HG03175 (cell line): Measurements from ENCODE around the gene ERC2.
"Not testable (repeated sequence)": the region's sequence is repeated elsewhere in the genome, so short reads cannot be mapped to it uniquely, and the experiment has no call there.

Experiments used
- ATAC-seq: cut with Tn5 transposase; IDR thresholded peaks from one replicate; pipeline ENCODE4 v1.9.1; 2021; ENCODE audit warnings: mild to moderate bottlenecking, moderate library complexity; ENCODE audit not compliant: unreplicated experiment

ERC2 gene

DNA sequence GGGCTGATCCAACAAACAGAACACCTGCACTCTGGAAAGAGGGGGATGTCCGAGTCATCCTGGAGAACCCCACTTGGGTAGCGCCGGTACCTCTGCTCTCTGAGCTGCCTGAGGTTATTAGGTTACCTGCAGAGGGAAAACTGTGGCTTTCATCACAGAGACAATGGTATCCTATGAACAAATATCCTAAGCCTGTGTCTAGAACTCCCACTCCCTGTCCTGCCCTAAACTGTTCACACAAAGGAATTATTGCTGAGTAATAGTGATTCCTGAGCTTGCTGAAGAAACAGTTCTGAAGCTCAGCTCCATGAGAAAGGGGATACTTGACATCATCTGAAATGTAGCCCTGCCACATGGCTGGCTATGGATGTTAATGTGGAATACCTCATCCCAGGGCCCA is 949.2 kb downstream of the ERC2 start:
- no peak for ATAC-seq

DNA sequence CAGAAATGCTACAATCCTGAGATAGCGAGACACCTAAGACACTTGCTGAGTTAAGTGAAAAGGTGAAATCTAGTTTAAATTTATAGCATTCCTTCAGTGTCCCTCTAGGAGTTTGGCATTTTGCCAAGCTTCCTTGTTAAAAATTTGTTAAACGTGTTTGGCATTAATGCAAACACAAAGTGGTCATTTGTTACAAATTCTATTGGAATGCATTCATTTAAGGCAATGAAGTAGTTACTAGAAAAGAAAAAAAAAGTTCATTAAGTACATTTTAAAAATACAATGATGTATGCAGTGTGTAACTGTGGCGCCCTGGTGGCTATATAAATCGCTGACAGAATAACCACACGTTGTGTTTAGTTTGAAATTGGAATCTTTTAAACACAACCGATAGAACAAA is 949.8 kb downstream of the ERC2 start:
- ATAC-seq, result no peak

DNA sequence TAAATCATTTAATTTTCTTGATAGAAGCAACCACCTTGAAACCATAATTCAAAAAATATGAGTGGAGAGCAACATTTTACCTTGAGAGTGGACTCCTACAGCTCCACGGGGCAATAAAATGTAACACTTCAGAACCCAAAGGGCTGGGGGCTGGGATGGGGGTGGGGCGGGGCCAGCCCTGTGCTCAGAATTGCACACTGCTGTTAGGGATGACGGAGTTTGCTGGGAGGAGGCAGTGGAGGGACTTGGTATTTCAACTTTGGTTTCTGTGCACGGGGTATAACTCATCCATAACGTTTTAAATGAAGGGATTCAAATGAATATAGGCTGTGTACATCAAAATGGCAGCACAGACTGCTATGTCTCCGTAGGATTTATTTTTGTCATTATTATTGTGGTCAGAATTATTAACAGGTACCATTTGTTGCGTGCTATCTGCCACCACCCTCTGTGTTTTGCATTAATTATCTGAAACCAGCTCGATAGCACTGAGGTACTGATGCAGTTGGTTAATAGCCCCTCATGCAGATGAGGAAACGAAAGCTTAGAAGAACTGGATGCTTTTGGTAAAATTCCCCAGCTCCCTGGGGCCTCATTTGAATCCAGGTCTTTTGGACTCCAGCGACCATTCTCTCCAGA is 951.8 kb downstream of the ERC2 start:
- ATAC-seq, result no peak

DNA sequence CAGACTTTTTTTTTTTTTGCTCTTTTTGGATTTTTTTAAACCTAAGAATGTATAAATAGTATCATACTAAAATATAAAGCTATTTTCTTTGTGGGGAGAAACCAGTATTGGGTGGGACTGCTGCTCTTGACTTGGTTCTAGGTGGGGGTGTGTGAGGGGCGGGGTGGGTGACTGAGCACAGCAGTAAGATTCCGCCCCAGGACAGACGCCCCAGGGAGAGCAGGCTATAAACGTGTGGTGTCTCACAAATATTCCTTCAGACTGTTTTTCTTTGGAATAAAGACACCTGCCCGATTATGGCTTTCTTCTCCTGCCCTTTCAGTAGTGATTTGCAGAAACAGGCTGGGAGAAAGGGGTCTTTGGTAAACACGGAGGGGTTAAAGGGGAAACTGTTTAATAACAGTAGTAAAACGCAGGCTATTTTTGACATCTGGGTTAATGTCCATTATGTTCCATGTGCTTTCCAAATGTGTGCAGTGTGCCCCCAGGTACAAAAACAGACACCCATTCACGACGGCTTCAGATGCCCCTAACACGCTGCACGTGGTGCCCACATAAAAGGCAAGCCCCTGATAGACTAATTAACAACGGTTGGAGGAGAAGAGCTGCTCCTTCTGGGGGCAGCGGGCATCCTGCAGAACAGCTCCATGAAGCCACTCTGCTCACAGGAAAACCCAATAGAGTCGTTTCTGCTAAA is 952.6 kb downstream of the ERC2 start:
- no peak for ATAC-seq

DNA sequence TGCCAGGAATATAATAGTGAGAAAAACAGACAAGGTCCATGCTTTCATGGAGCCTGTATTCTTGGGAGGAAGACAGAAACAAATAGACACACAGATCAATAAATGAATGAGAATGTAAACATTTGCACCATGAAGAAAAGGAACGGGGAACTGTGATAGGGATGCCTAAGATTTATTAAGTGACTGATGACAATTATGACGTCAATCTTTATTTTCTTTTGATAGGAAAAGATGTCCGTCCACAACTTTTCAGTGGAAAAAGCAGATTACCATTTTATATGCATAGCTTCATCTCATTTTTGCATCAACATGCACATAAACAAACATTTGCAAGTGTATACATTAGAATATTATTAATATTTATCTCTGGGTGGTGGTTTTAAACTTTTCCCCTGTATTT is 953.3 kb downstream of the ERC2 start:
- no peak for ATAC-seq

DNA sequence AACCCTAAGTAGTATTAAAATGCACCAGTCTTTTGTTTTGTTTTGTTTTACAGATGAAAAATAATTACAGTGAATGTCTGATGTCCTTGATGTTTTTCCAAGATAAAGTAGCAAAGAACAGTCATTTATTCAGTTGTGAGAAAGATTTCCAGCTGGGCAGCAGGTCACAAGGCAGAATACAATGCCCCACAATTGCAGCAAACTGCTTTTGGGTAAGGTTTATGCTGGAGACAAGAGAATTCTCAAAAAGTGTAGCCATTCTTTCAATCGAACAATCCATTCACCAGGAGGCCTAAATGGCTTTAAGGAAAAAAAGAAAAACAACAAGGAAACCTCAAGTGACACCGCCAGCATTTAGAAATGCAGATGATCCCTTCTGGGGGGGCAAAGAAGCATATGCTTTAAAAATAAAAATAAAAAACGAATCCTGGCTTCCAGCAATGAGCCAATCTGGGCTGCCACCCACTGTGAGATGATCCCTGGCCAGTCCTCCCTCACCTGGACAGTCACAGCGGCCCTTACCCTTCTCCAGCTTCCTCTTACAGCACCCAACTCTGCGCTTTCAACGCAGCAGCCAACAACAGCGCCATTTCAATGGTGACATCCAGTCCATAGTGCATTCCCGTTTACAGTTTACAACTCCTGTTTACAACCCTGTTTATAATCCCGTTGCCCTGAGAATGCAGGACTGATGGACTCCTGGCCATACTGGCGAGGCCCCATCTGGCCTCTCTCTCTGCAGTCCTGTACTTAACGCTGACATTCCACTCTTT is 955.5 kb downstream of the ERC2 start:
- ATAC-seq, result no peak

DNA sequence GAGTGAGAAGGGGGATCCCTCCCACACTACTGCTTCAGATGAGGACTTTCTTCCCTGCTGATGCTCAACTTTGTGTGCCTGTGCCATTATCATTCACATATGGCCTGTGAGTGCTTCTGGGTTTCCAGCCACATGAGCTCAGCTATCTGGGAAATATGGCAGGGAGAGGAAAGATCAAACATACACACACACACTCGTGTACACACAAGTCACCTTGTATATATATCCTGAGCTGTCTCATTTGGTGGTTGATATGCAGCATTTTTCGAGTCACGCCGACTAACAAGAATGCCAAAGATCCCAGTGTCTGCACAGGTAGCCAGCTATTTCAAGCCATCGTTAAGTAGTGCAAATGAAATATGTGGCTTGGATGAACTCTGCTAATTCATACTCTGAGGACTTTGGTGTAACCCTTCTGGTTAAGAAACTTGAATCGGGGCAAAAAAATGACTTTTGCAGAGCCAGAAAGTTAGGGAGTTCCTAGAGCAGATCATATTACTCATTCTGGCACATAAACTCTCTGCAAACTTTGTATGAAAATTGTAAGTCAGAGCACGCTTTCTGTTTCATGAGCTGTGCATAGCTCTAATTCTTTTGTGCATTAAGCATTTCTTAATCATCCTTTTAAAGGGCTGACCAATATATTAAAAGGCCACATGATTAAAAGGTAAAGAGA is 956.2 kb downstream of the ERC2 start:
- no peak for ATAC-seq

DNA sequence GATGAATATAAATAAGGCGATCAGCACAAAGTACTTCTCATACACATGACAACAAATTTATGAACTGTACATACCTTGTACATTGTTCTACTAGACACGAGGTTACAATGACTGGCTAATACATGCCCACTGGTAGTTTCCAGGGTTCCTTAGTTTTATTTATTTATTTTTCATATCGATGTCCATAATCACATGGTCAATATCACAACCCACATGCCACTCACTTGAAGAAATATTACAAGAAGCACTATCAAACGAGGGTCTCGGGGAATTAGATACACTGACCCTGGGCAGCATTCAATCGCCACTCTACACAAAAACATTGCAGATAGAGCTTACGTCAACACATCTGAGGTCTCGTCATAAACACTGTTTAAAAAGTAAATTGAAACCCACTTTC is 959.9 kb downstream of the ERC2 start:
- no peak for ATAC-seq

DNA sequence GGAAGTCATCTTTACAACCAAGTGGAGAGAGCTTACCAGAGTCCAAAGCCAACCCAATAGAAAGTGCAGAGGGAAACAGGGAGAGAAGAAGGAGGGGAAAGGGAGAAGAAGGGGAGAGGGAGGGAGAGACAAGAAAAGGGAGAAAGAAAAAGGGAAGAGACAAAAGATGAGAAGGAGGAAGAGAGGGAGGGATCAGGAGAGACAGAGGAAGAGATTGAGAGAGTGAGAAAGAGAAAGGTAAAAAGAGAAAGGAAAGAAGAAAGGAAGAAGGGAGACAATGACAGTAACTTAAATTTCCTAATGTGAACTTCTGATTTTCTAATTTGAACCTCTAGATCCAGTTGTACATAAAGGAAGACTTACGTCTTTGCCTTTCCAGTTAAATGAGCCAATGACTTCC is 960.5 kb downstream of the ERC2 start:
- ATAC-seq, result no peak

DNA sequence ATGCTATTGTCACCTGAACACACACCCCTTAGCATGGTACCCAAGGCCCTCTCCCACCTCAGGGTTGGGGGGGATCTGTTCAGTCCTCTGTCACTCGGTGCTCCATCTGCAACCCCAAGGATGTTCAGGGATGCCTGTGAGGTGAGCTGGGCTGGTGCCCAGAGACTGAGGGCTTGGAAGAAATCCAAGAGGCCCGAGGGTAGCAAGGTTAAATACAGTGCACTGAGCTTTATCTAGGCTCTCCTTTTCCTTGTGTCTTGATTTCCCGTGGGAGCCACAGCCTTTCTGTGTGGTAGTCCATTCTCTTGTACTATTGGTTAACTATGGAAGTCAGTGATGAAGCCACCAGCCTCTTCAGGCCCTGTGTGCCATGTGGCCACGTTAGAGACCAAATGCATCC is 962.5 kb downstream of the ERC2 start:
- ATAC-seq, result no peak

DNA sequence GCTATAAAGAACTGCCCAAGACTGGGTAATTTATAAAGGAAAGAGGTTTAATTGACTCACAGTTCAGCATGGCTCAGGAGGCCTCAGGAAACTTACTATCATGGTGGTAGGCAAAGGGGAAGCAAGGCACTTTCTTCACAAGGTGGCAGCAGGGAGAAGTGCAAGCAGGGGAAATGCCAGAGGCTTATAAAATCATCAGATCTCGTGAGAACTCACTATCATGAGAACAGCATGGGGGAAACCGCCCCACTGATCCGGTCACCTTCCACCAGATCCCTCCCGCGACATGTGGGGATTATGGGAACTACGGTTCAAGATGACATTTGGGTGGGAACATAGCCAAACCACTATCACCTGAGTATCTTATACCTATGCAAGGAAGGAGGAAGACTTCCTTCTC is 963.2 kb downstream of the ERC2 start:
- ATAC-seq, result not testable (repeated sequence)

DNA sequence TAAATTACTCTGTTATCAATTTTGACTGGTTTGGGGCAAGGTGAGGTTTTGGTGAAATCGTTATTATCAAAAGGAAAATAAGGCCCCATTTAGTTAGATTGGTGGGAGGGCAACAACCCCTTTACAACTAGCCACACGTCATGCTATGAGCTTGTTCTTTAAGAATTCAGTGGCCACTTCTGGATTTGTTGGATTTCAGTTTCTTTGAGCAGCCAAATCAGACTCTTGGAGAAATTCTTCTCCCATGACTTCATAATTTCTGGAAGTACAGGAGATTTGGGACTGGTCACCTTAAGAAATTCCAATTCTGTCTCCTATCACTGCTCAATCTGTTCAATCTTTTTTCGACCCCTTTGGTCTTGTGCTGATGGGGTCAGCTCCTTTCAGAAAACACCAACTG is 966.4 kb downstream of the ERC2 start:
- ATAC-seq, result no peak

DNA sequence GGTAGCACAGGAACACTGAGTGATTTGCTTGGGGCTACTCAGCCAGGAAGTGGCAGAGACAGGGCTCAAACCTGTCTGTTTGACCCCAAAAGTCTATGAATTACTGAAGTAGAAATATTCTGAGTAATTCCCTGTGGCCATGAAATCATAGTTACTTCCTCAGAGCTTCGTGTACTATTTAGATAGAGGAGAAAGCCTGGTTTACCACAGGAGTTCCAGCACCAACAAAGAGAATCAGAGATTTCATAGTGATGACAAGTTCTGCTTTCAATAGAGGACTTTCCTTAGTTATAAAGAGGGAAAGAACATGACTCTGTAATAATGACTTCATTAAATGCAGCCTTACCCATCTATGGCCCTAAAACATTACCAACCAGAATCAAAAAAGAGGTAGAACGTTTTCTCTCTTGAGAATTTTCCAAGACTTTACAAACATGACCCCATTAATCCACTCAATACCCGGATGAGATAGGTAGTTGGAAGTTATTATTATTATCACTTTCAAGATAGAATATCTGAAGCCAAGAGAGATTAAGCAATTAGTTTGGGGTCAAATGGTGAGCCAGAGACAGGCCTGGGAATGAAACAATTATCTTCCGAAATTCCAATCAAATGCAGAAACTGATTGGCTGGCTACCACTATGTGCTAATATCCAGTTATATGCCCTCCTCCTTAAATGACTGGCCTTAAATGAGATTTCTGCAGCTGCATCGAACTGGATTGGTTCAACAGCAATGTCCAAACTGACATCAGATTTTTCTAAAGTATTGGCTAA is 967.5 kb downstream of the ERC2 start:
- ATAC-seq, result no peak

DNA sequence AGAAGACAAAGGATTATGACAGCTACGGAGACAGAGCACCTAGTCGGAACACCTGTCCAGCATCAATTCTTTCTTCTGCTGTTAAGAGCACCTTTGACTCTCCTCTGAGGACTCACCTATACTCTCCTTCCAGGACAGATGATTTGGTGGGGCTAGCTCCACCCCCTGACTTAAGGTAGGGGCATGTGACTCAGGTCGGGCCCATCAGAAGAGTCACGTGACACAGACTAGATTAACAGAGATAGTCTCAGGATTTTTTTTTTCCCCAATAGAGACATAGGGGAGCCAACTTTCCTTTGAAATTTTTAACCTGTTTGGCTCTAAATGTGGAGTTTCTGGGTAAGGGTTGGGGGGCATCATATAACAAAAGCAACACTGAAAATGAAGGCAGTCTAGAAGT is 969.7 kb downstream of the ERC2 start:
- ATAC-seq, result no peak

DNA sequence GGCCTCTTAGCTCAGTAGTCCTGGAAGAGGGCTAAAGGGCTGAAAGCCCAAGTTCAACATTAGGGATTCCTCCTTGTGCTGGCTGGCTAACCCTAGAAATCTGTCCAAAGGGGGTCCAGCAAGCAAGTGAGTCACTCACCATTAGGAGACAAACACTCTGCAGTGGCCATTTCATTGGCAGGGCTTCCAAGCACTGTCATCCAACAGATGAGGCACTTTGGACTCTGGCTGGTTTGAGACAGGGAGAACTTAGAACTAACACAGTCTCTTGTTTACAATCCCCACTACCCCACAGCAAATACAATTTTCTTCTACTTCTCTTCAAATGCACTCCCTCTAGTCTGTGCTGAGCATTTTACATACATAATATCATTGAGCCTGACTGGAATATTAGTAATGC is 971.0 kb downstream of the ERC2 start:
- ATAC-seq, result no peak

DNA sequence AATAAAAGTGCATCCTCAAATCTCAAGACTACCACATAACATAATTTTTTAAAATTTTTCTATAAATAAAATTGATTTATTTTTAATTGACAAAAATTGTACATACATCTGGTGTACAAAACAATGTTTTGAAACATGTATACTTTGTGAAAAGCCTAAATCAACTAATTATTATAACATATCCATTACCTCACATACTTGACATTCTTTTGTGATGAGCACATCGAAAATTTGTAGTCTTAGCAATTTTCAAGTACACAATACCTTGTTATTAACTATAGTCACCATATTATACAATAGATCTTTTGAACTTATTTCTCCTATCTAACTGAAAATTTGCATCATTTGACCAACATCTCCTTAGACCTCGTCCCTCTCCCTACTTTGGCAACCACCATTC is 973.3 kb downstream of the ERC2 start:
- ATAC-seq, result no peak

DNA sequence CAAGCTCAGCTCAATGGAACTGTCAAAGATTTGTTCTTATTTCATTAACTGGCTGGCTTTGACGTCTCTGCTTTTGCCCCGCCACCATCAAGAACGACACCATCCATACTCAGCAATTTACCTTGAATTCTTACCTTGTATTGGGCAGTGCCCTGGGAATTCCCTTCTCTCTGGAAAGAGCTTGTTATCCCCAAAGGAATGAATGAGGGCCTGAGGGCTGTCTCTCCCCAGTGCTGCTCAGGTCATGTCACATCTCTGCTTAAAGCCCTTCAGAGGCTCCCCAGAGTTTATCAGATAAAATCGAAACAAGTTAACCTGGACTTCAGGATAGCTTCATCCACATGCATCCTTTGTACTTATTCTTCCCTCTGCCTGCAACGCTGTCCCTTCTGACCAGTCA is 975.3 kb downstream of the ERC2 start:
- no peak for ATAC-seq

DNA sequence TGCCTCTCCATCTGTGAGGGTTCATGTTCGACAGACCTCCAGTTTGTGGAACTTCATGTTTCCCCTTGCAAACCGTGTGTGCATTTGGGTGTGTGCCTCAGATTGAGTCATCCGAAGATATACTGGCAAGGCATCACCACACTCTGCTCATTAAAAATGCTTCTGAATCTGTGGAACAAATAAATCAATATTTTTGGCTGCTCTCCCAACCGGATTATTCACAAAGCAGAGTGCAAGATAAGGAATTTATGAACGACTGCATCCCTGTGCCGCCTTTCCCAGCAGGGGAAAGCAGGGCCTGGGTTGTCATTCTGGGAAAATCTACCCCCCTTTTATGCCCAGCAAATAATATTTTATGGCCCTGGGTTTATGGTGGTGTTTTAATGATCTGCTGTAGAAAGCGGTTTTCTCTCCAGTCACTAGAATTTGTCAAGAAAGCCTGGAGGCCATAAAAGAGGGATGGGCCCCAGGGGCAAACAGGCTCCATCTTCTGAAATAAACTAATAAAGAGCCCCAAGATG is 976.9 kb downstream of the ERC2 start:
- no peak for ATAC-seq

DNA sequence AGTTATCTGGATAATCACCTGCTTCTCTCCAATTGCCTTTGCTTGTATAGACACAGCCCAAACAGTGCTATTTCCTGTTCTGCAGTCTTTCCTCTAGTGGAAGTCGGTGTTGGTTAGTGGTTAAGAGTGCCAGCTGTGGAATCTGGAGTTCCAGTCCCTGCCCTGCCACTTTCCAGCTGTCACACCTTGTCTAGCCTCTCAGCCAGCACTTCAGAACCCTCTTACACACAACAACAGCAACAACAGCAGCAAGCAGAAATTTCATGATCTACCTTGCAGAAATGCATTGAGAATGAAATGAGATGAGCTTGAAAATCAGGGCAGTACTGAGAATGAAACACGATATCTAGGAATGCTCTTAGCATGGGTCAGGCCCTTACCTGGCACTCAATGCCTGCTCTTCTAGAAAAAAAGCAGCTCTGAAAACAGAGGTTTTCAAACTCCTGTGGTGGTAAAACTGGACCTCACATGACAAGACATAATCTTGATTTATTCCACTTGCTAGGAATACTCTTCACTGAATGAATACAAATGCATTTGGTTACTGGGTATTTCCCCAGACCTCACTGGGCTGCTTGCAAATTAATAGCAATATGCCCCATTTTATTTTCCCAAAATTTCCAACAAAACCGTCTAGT is 977.9 kb downstream of the ERC2 start:
- ATAC-seq, result no peak

DNA sequence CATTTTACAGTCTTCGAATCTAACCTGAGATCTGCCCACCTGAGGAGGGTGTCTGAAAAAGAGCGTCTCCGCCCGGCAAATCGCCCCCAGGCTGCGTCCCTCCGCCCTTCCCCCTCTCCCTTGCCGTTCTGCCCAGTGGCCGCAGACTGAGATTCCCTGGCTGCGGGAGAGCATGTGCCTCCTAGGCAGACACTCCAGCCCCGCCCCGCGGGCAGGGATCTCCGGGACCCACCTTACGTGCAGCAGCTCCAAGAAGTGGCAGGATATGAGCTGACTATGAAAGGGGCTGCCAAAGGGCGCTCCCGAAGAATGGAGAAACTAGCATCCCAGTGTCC is 978.5 kb downstream of the ERC2 start:
- no peak for ATAC-seq
